AG10803 (cell line): ENCODE measurements around the gene FZD10.

Experiments used
- DNase-seq: peaks from one replicate; pipeline ENCODE4 v3.0.0; 2010; ENCODE audit warnings: low read depth
- H3K4me3 ChIP-seq: 2 replicates; pipeline ENCODE4 v1.5.1; 2011; ENCODE audit warnings: mild to moderate bottlenecking, low read length, control low read depth
- TF ChIP-seq, protein P1 (sequence below): conservative IDR thresholded peaks from 2 replicates; pipeline ENCODE4 v1.5.1; 2011; ENCODE audit warnings: mild to moderate bottlenecking, low read length, control low read depth, inconsistent platforms

The FZD10 gene, protein sequence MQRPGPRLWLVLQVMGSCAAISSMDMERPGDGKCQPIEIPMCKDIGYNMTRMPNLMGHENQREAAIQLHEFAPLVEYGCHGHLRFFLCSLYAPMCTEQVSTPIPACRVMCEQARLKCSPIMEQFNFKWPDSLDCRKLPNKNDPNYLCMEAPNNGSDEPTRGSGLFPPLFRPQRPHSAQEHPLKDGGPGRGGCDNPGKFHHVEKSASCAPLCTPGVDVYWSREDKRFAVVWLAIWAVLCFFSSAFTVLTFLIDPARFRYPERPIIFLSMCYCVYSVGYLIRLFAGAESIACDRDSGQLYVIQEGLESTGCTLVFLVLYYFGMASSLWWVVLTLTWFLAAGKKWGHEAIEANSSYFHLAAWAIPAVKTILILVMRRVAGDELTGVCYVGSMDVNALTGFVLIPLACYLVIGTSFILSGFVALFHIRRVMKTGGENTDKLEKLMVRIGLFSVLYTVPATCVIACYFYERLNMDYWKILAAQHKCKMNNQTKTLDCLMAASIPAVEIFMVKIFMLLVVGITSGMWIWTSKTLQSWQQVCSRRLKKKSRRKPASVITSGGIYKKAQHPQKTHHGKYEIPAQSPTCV

DNA sequence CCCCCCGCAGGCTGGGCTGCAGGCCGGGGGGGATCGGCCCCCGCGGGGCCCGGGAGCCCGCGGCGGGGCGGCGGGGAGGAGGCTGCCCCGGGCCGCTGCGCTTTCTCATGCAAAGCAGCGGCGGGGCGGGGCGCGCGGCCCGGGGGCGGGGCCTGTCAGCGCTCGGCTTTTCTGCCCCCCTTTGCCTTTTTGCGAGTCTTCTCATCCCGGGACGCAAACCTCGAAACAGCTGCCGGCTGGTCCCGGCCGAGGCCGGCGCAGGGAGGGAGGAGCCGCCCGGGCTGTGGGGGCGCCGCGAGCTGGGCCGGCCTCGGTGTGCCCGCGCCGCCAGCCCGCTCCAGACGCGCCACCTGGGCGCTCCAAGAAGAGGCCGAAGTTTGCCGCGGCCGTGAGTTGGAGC is at the start of gene FZD10:
Gene FZD10 (plus strand): TSS at position 198 of the 400 bp plus-strand sequence. CDS start 479 bp downstream, outside the sequence.
- DNase-seq, result peak; percentile 2
- no peak within 1 kb of the TSS for H3K4me3 ChIP-seq
- TF ChIP-seq, protein P1, sequence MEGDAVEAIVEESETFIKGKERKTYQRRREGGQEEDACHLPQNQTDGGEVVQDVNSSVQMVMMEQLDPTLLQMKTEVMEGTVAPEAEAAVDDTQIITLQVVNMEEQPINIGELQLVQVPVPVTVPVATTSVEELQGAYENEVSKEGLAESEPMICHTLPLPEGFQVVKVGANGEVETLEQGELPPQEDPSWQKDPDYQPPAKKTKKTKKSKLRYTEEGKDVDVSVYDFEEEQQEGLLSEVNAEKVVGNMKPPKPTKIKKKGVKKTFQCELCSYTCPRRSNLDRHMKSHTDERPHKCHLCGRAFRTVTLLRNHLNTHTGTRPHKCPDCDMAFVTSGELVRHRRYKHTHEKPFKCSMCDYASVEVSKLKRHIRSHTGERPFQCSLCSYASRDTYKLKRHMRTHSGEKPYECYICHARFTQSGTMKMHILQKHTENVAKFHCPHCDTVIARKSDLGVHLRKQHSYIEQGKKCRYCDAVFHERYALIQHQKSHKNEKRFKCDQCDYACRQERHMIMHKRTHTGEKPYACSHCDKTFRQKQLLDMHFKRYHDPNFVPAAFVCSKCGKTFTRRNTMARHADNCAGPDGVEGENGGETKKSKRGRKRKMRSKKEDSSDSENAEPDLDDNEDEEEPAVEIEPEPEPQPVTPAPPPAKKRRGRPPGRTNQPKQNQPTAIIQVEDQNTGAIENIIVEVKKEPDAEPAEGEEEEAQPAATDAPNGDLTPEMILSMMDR, result no peak

DNA sequence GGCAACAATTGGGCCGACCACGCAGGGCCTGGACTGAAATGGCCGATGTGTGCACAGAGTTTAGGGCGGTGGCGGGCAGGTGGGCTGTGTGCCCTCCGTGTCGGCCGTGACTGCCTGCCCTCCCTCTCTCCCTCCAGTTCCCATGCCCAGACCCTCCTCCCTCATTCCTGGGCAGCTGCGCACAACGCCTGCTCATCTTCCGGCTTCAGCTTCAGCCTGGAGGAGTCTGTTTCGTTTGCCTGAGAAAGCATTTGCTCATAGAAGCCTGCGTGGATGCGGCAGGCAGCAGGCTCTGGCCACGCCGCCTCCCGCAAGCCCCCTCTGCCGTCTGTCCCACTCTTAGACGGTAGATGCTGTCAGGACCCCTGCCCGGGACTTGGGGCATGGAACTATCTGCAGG is 47.3 kb upstream of the FZD10 start:
- H3K4me3 ChIP-seq, result no peak overlapping the region
- TF ChIP-seq, protein P1, result no peak
- no peak for DNase-seq

DNA sequence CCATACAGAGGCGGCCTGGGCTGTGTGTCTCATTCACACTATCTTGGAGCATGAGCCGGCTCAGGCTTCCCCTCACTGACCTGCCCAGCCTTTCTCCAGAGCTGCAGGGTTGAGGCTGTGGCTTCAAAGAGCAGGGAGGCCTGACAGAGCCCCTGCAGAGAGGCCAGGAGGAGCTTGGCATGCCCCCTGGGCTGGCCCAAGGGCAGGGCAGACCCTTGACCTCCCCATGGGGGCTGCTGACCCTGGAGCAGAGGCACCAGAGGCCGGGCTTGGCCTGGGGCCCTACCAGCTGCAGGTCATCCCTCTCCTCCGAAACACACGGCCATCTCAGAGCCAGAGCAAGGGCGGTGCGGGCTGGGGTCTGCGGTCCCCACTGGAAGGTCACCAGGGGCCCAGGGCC is 46.6 kb upstream of the FZD10 start:
- H3K4me3 ChIP-seq, result no peak overlapping the region
- DNase-seq, result no peak
- TF ChIP-seq, protein P1, result no peak

DNA sequence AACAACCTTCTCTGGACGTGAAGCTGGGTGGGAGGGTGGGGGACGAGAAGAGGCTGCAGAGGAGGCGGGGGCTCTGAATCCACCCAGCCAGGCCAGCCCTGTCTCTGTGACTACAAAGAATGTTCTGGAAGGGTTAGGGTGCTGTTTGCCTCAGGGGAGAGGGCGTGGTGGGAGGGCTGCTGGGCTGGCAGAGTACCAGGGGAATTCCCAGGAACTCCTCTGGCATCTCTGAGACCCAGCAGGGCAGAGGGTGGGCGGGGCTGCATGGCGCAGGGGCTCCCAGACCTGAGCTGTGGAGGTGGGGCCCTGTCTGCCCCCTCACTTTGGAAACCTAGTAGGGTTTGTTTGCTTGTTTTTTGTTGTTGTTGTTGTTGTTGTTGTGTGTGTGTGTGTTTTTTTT is 45.5 kb upstream of the FZD10 start:
- TF ChIP-seq, protein P1, result no peak
- no peak for DNase-seq

DNA sequence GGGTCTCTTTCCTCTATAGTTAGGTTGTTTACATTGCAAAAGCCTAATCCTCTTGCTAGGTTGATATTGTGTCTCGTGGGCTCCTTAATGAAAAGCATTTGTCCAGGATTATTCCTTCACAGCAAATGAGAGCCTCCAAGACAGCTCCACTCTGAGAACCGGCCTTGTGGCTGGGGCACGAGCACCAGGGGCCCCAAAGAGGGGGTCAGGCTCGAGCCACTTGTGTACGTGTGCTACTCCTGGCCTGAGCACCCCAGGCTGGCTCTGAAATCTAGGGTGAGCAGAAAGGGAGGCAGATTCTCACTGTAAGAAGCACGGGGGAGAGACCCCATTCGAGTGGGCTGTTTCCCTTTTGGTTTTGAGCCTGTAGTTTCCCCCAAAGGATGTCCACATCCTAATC is 45.0 kb upstream of the FZD10 start:
- TF ChIP-seq, protein P1, result no peak
- no peak for DNase-seq
- H3K4me3 ChIP-seq, result no peak overlapping the region

More for the DNA sequence above, 45.5 kb upstream of the FZD10 start:
- H3K4me3 ChIP-seq, result no peak overlapping the region

DNA sequence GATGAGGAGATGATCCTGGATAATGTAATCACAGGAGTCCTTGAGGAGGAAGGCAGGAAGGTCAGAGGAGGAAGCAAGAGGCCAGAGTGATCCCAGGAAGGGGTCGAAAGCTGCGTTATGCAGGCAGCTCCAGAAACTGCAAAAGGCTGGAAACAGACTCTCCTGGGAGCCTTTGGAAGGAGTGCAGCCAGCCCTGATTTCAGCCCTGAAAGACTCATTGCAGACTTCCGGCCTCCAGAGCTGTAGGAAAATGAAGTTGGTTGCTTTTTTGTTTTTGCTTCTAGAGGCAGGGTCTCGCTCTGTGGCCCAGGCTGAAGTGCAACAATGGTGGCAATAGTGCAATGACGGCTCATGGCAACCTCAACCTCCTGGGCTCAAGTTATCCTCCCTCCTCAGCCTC is 44.6 kb upstream of the FZD10 start:
- no peak overlapping the region for H3K4me3 ChIP-seq
- DNase-seq, result no peak
- TF ChIP-seq, protein P1, result no peak

DNA sequence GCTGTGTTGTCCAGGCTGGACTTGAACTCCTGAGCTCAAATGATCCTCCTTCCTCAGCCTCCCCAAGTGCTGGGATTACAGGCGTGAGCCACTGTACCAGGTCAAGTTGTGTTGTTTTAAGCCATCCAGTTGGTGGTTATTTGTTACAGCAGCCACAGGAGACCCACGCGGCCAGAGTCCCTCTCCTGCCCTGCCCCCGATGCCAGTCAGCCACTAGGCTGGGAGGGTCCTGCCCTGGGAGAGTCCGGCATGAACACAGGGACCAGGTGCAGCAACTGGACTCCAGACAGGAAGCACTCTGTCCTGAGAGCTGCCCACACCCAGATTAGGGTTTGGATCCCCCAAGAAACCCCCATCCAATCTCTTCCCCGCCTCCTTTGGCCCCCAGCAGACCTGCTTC is 44.1 kb upstream of the FZD10 start:
- DNase-seq, result no peak
- H3K4me3 ChIP-seq, result no peak overlapping the region
- TF ChIP-seq, protein P1, result no peak
